Caco-2 (cell line): ENCODE measurements around the gene PCYOX1L. TPM values are rescaled to one million over a fixed set of nuclear protein-coding genes. Genes with fewer than 3 reads are reported as not detected.

Experiments used
- BruUV-seq: library from RNA; stranded (reverse); fragments of 400-500 nt; replicated peaks from 2 replicates; lab custom pipeline; 2021; lab: Mats Ljungman, UMichigan
- CTCF ChIA-PET: fragments of 300-600 bp; sonication (Branson Sonifier 250); formaldehyde crosslinking; loops from one replicate; lab custom pipeline; 2022; ENCODE audit warnings: antibody characterized with exemption; lab: Charles Lee
- POLR2A ChIA-PET: fragments of 300-600 bp; sonication (Branson Sonifier 250); formaldehyde crosslinking; loops from one replicate; lab custom pipeline; 2022; ENCODE audit warnings: antibody characterized with exemption; lab: Charles Lee
- DNase-seq, 2 experiments: peaks; one replicate each; pipeline versions ENCODE4 v3.0.0 to v3.0.0-alpha.2; 2020 to 2022
- H3K27me3 ChIP-seq: replicated peaks from 2 replicates; pipeline ENCODE4 v1.6.0; 2011; ENCODE audit warnings: low read length; ENCODE audit not compliant: control insufficient read depth, insufficient read depth
- H3K36me3 ChIP-seq: 2 replicates; pipeline ENCODE4 v1.5.1; 2011; ENCODE audit warnings: low read length; ENCODE audit not compliant: control insufficient read depth, insufficient read depth
- H3K4me1 ChIP-seq: fragments of 250-450 bp; sonication (Bioruptor Pico); 2 replicates; pipeline ENCODE4 v1.5.1; 2020; ENCODE audit warnings: mild to moderate bottlenecking
- H3K4me3 ChIP-seq: 2 replicates; pipeline ENCODE4 v1.5.1; 2011; ENCODE audit warnings: low read depth, mild to moderate bottlenecking, control low read depth, low read length
- H3K9me3 ChIP-seq: fragments of 250-450 bp; sonication (Bioruptor Pico); 2 replicates; pipeline ENCODE4 v1.5.1; 2020; ENCODE audit warnings: mild to moderate bottlenecking, moderate library complexity
- H3K27ac Mint-ChIP-seq: one replicate; pipeline ENCODE4 v1.8.0; 2022; ENCODE audit warnings: mixed read lengths; ENCODE audit not compliant: unreplicated experiment
- H3K27me3 Mint-ChIP-seq: one replicate; pipeline ENCODE4 v1.8.0; 2022; ENCODE audit warnings: mixed read lengths; ENCODE audit not compliant: insufficient read depth, unreplicated experiment
- H3K36me3 Mint-ChIP-seq: one replicate; pipeline ENCODE4 v1.8.0; 2022; ENCODE audit warnings: mild to moderate bottlenecking, mixed read lengths; ENCODE audit not compliant: insufficient read depth, unreplicated experiment
- H3K4me1 Mint-ChIP-seq: one replicate; pipeline ENCODE4 v1.8.0; 2022; ENCODE audit warnings: low read depth, mixed read lengths; ENCODE audit not compliant: unreplicated experiment
- H3K4me3 Mint-ChIP-seq: one replicate; pipeline ENCODE4 v1.8.0; 2022; ENCODE audit warnings: mild to moderate bottlenecking, moderate library complexity, mixed read lengths; ENCODE audit not compliant: unreplicated experiment
- H3K9me3 Mint-ChIP-seq: one replicate; pipeline ENCODE4 v1.8.0; 2022; ENCODE audit warnings: mixed read lengths; ENCODE audit not compliant: unreplicated experiment
- intact Hi-C: fragments of 100-400 bp; cut with micrococcal nuclease; formaldehyde crosslinking; loops from one replicate; pipeline ENCODE4 v1.10.0; 2022; ENCODE audit not compliant: unreplicated experiment
- total RNA-seq: library from RNA; stranded (reverse); gene quantifications from 2 replicates; pipeline ENCODE4 v1.2.3, GENCODE V29; 2022
- TF ChIP-seq, protein P1 (sequence below), 2 experiments: fragments of 200-600 bp in 1 of 2; IDR thresholded peaks; 1 replicate in 1 of 2; 2 replicates in 1 of 2; pipeline versions ENCODE4 v1.5.1 to v1.8.0; 2011 to 2022; ENCODE audit warnings: antibody characterized with exemption in 1 of 2, control low read depth in 1 of 2, inconsistent platforms in 1 of 2, low read depth in 1 of 2, low read length in 1 of 2, mild to moderate bottlenecking in 1 of 2, moderate library complexity in 1 of 2; ENCODE audit not compliant: insufficient read depth in 1 of 2, severe bottlenecking in 1 of 2, unreplicated experiment in 1 of 2

PCYOX1L gene
- total RNA-seq, 1 experiment from 2014 or later, result 10.4 TPM

GRCh38 chr5:149374801-149375200 lies 17.0 kb downstream of the PCYOX1L start:
- no peaks in the 10 kb centered on the region for H3K27me3 ChIP-seq
- TF ChIP-seq, protein P1, sequence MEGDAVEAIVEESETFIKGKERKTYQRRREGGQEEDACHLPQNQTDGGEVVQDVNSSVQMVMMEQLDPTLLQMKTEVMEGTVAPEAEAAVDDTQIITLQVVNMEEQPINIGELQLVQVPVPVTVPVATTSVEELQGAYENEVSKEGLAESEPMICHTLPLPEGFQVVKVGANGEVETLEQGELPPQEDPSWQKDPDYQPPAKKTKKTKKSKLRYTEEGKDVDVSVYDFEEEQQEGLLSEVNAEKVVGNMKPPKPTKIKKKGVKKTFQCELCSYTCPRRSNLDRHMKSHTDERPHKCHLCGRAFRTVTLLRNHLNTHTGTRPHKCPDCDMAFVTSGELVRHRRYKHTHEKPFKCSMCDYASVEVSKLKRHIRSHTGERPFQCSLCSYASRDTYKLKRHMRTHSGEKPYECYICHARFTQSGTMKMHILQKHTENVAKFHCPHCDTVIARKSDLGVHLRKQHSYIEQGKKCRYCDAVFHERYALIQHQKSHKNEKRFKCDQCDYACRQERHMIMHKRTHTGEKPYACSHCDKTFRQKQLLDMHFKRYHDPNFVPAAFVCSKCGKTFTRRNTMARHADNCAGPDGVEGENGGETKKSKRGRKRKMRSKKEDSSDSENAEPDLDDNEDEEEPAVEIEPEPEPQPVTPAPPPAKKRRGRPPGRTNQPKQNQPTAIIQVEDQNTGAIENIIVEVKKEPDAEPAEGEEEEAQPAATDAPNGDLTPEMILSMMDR (IDR thresholded peaks at IDR 0.05; ENCODE audit: insufficient read depth in 1 of 2, low read depth in 1 of 2, low read length in 1 of 2, severe bottlenecking in 1 of 2, unreplicated experiment in 1 of 2), result no peak
- no peak for DNase-seq
- no peaks in the 10 kb centered on the region for H3K9me3 ChIP-seq
- POLR2A ChIA-PET, result no interaction called here
- no peak overlapping the region for H3K4me3 Mint-ChIP-seq
- H3K27ac Mint-ChIP-seq, result no peak overlapping the region
- H3K27me3 Mint-ChIP-seq, result no peaks in the 10 kb centered on the region
- no peaks in the 10 kb centered on the region for H3K36me3 Mint-ChIP-seq
- H3K36me3 ChIP-seq, result no peaks in the 10 kb centered on the region
- intact Hi-C loops, result no loop called here
- CTCF ChIA-PET, result no interaction called here
- BruUV-seq, result no TSS peak
- no peaks in the 10 kb centered on the region for H3K4me1 Mint-ChIP-seq
- no peak overlapping the region for H3K4me3 ChIP-seq
- H3K4me1 ChIP-seq, result no peaks in the 10 kb centered on the region
- no peaks in the 10 kb centered on the region for H3K9me3 Mint-ChIP-seq

DNA sequence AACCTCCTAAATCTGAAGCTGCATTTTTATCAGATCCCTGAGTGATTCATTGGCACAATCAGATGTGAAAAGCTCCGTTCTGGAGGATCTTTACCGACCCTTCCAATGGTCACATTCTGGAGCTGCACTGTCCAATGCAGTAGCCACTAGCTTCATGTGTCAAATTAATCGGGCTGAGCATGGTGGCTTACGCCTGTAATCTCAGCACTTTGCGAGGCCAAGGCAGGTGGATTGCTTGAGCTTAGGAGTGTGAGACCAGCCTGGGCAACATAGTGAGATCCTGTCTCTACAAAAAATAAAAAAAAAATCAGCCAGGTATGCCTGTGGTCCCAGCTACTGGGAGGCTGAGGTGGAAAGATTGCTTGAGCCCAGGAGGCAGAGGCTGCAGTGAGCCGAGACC lies 17.6 kb downstream of the PCYOX1L start:
- Mint-ChIP-seq H3K36me3 (no peaks in the 10 kb centered on the region), H3K4me1 (no peaks in the 10 kb centered on the region), H3K9me3 (no peaks in the 10 kb centered on the region), H3K27ac (no peak overlapping the region), H3K4me3 (no peak overlapping the region), H3K27me3 (no peaks in the 10 kb centered on the region)
- Histone ChIP-seq H3K9me3 (no peaks in the 10 kb centered on the region), H3K36me3 (no peaks in the 10 kb centered on the region), H3K4me3 (no peak overlapping the region), H3K4me1 (0 out of 2 replicates have a peak, but pooled peaks cover 2% of the 10 kb centered on the region), H3K27me3 (no peaks in the 10 kb centered on the region)
- no peak for DNase-seq
- POLR2A ChIA-PET, result no interaction called here
- intact Hi-C loops, result no loop called here
- no TSS peak for BruUV-seq
- TF ChIP-seq, protein P1 (IDR thresholded peaks at IDR 0.05; ENCODE audit: insufficient read depth in 1 of 2, low read depth in 1 of 2, low read length in 1 of 2, severe bottlenecking in 1 of 2, unreplicated experiment in 1 of 2), result no peak
- CTCF ChIA-PET, result interaction anchor here (0.6 kb wide), 1 partner anchor 1877 kb away, joined by 3 read pairs; the partner anchor contains the start of gene GM2A

DNA sequence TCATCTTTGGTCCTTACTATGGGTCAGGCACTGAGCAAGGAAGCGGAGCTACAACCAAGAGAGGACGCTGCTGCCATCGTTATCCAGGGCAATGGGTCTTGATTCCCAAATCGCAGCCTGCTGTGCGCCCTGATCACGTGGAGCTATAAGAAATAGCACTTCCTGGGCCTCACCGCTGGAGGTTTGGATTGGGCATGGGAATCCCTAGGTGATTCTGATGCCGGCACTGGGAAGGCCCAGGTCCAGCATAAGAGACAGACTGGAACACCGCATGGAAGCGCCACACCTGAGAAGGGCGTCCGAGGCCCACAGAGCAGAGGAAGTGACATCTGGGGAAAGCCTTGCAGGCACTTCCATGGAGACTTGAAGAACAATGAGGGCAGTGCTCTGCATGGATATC lies 18.3 kb downstream of the PCYOX1L start:
- BruUV-seq, result no TSS peak

More for the DNA sequence above, 18.3 kb downstream of the PCYOX1L start:
- no peaks in the 10 kb centered on the region for H3K36me3 ChIP-seq
- Mint-ChIP-seq H3K27ac (no peak overlapping the region), H3K27me3 (no peaks in the 10 kb centered on the region), H3K9me3 (no peaks in the 10 kb centered on the region), H3K4me1 (no peaks in the 10 kb centered on the region), H3K4me3 (no peak overlapping the region), H3K36me3 (no peaks in the 10 kb centered on the region)
- no peaks in the 10 kb centered on the region for H3K27me3 ChIP-seq
- H3K4me1 ChIP-seq, result 0 out of 2 replicates have a peak, but pooled peaks cover 6% of the 10 kb centered on the region
- H3K9me3 ChIP-seq, result no peaks in the 10 kb centered on the region
- CTCF ChIA-PET, result interaction anchor here (1.7 kb wide), 1 partner anchor 8 kb away, joined by 7 read pairs; no protein-coding TSS in a partner anchor
- intact Hi-C loops, result no loop called here
- TF ChIP-seq, protein P1 (IDR thresholded peaks at IDR 0.05; ENCODE audit: insufficient read depth in 1 of 2, low read depth in 1 of 2, low read length in 1 of 2, severe bottlenecking in 1 of 2, unreplicated experiment in 1 of 2), result no peak
- H3K4me3 ChIP-seq, result no peak overlapping the region
- POLR2A ChIA-PET, result no interaction called here
- DNase-seq, result no peak
